Panc1 (cell line): ENCODE data around the gene CHDH. TPM values are rescaled to one million over a fixed set of nuclear protein-coding genes. Genes with fewer than 3 reads are reported as not detected.

ENCODE experiments used
- ATAC-seq: fragments of 200-7000 bp; cut with Tn5 transposase; 2 replicates; pipeline ENCODE4 v1.9.1; 2020; ENCODE audit warnings: mild to moderate bottlenecking, moderate library complexity
- BruUV-seq: library from RNA; stranded (reverse); fragments of 400-500 nt; replicated peaks from 2 replicates; lab custom pipeline; 2021; lab: Mats Ljungman, UMichigan
- CTCF ChIA-PET: fragments of 300-600 bp; sonication (Branson Sonifier 250); formaldehyde crosslinking; loops from one replicate; lab custom pipeline; 2022; ENCODE audit warnings: antibody characterized with exemption; lab: Charles Lee
- POLR2A ChIA-PET: fragments of 300-600 bp; sonication (Branson Sonifier 250); formaldehyde crosslinking; loops from one replicate; lab custom pipeline; 2022; ENCODE audit warnings: antibody characterized with exemption; lab: Charles Lee
- DNase-seq: peaks from one replicate; pipeline ENCODE4 v3.0.0-alpha.2; 2010; ENCODE audit warnings: low read depth, low spot score
- H3K27ac ChIP-seq: 2 replicates; pipeline ENCODE4 v1.5.1; 2011; ENCODE audit warnings: mild to moderate bottlenecking, low read length, inconsistent platforms
- H3K27me3 ChIP-seq: fragments of 200-500 bp; sonication (Bioruptor generic); 2 replicates; pipeline ENCODE4 v1.6.0; 2014; ENCODE audit warnings: low read length, inconsistent platforms; ENCODE audit not compliant: control insufficient read depth, insufficient read depth
- H3K36me3 ChIP-seq: fragments of 200-500 bp; sonication (Bioruptor generic); 2 replicates; pipeline ENCODE4 v1.5.1; 2014; ENCODE audit warnings: inconsistent platforms, mild to moderate bottlenecking, low read length, moderate library complexity; ENCODE audit not compliant: control insufficient read depth, insufficient read depth
- H3K4me1 ChIP-seq: 2 replicates; pipeline ENCODE4 v1.5.1; 2011; ENCODE audit warnings: inconsistent platforms, mild to moderate bottlenecking, low read length, moderate library complexity; ENCODE audit not compliant: control insufficient read depth, insufficient read depth
- H3K4me3 ChIP-seq, 2 experiments: 2 replicates each; pipeline ENCODE4 v1.5.1; 2011 to 2012; ENCODE audit warnings: low read depth in 2 of 2, low read length in 2 of 2, mild to moderate bottlenecking in 2 of 2, inconsistent platforms in 1 of 2, moderate library complexity in 1 of 2
- H3K9me3 ChIP-seq: fragments of 200-500 bp; sonication (Bioruptor generic); 2 replicates; pipeline ENCODE4 v1.5.1; 2014; ENCODE audit warnings: low read depth, mild to moderate bottlenecking, inconsistent platforms, low read length, moderate library complexity; ENCODE audit not compliant: control insufficient read depth, insufficient read depth
- CTCF ChIP-seq: fragments of 450-650 bp; IDR thresholded peaks from 2 replicates; pipeline ENCODE4 v1.5.1; 2017; ENCODE audit warnings: mild to moderate bottlenecking
- POLR2AphosphoS5 ChIP-seq: IDR thresholded peaks from 2 replicates; pipeline ENCODE4 v1.6.1; 2012; ENCODE audit warnings: mild to moderate bottlenecking, low read depth, low read length, moderate library complexity
- REST ChIP-seq, 2 experiments: IDR thresholded peaks; 2 replicates each; pipeline ENCODE4 v1.6.1; 2011 to 2012; ENCODE audit warnings: low read depth in 2 of 2, control low read depth in 1 of 2, low read length in 1 of 2, mild to moderate bottlenecking in 1 of 2, moderate library complexity in 1 of 2; ENCODE audit not compliant: insufficient read depth in 1 of 2
- SIN3A ChIP-seq: IDR thresholded peaks from 2 replicates; pipeline ENCODE4 v1.6.1; 2012; ENCODE audit warnings: low read depth, mild to moderate bottlenecking, low read length, moderate library complexity, borderline replicate concordance; ENCODE audit not compliant: insufficient read depth
- TCF7L2 ChIP-seq: IDR thresholded peaks from 2 replicates; pipeline ENCODE4 v1.6.1; 2011; ENCODE audit warnings: mild to moderate bottlenecking, low read depth, low read length, inconsistent platforms
- in situ Hi-C: cut with HindIII; loops from 2 replicates; pipeline ENCODE4 v1.10.0; 2016; ENCODE audit warnings: low sequenced_read_pairs, low pct_unique_long_range_greater_than_20kb
- intact Hi-C: fragments of 100-400 bp; cut with micrococcal nuclease; formaldehyde crosslinking; loops from one replicate; pipeline ENCODE4 v1.10.0; 2022; ENCODE audit not compliant: unreplicated experiment
- total RNA-seq: library from RNA; stranded (reverse); gene quantifications from one replicate; pipeline ENCODE4 v1.2.1, GENCODE V29; 2021; ENCODE audit not compliant: unreplicated experiment

CHDH gene
- total RNA-seq, 1 experiment from 2014 or later, result 24.1 TPM

GRCh38 chr3:53860196-53860595 is 14.0 kb upstream of the CHDH start:
- POLR2A ChIA-PET, result no interaction called here
- H3K4me3 ChIP-seq, result no peak overlapping the region
- BruUV-seq, result no TSS peak
- ATAC-seq, result no peak
- H3K27ac ChIP-seq, result no peak overlapping the region
- intact Hi-C loops (no loop called here), in situ Hi-C loops (no loop called here)
- CTCF ChIA-PET, result no interaction called here
- TF ChIP-seq TCF7L2, result no peak
- no peak for TF ChIP-seq SIN3A
- no peak for TF ChIP-seq CTCF
- no peak for TF ChIP-seq POLR2AphosphoS5
- TF ChIP-seq REST (IDR thresholded peaks at IDR 0.05; ENCODE audit: insufficient read depth in 1 of 2, low read depth in 2 of 2, low read length in 1 of 2), result no peak
- no peak for DNase-seq
- peaks cover 8% of the 10 kb centered on the region; the same call in 1 of the 2 replicates for H3K36me3 ChIP-seq
- H3K27me3 ChIP-seq, result no peaks in the 10 kb centered on the region
- no peaks in the 10 kb centered on the region for H3K4me1 ChIP-seq
- no peaks in the 10 kb centered on the region for H3K9me3 ChIP-seq

- POLR2A ChIA-PET, result no interaction called here
- in situ Hi-C loops, result no loop called here
- Histone ChIP-seq H3K27ac (no peak overlapping the region), H3K9me3 (no peaks in the 10 kb centered on the region), H3K4me1 (no peaks in the 10 kb centered on the region), H3K27me3 (no peaks in the 10 kb centered on the region), H3K4me3 (no peak overlapping the region), H3K36me3 (peaks cover 8% of the 10 kb centered on the region; the same call in 1 of the 2 replicates)
- CTCF ChIA-PET, result no interaction called here
- no peak for ATAC-seq
- TF ChIP-seq SIN3A (no peak), CTCF (no peak), POLR2AphosphoS5 (no peak), REST (IDR thresholded peaks at IDR 0.05; ENCODE audit: insufficient read depth in 1 of 2, low read depth in 2 of 2, low read length in 1 of 2) (no peak), TCF7L2 (no peak)
- BruUV-seq, result no TSS peak
- intact Hi-C loops, result no loop called here
- DNase-seq, result no peak
These were observed 13.0 kb upstream of the CHDH start for GRCh38 chr3:53859178-53859577.
